ENCODE results near the gene TAF11L7.
"Not testable (repeated sequence)": the region's sequence is repeated elsewhere in the genome, so short reads cannot be mapped to it uniquely, and the experiment has no call there.

Gene TAF11L7

GRCh38 chr5:17585658-17586057, at the start of gene TAF11L7:
Gene TAF11L7 (minus strand): TSS chr5:17585758.
- DNase-seq = not testable (repeated sequence)

GRCh38 chr5:17634160-17634559, 48.6 kb upstream of the TAF11L7 start, which contains the start of gene TAF11L14:
Gene TAF11L14 (plus strand): TSS chr5:17634460.
- DNase-seq = no peak

- not testable (repeated sequence) for DNase-seq
Measured at GRCh38 chr5:17631788-17632187, 46.2 kb upstream of the TAF11L7 start, which contains the start of gene TAF11L13. Gene TAF11L13 (plus strand): TSS chr5:17632088.

- no peak for DNase-seq
Measured at GRCh38 chr5:17625686-17626085, 40.1 kb upstream of the TAF11L7 start.

- DNase-seq = no peak
Measured at GRCh38 chr5:17620627-17621026, 35.1 kb upstream of the TAF11L7 start.

- DNase-seq = no peak
Measured at GRCh38 chr5:17619354-17619753, 33.8 kb upstream of the TAF11L7 start.

GRCh38 chr5:17614872-17615605, 29.5 kb upstream of the TAF11L7 start:
- no peak for DNase-seq

- not testable (repeated sequence) for DNase-seq
Measured at GRCh38 chr5:17610092-17610491, 24.5 kb upstream of the TAF11L7 start, which contains the start of gene TAF11L12. Gene TAF11L12 (plus strand): TSS chr5:17610392.

- not testable (repeated sequence) for DNase-seq
Measured at GRCh38 chr5:17607461-17607860, 21.9 kb upstream of the TAF11L7 start.

GRCh38 chr5:17604951-17605350, 19.4 kb upstream of the TAF11L7 start:
- no peak for DNase-seq

- not testable (repeated sequence) for DNase-seq
Measured at GRCh38 chr5:17603880-17604279, 18.3 kb upstream of the TAF11L7 start, which contains the start of gene TAF11L11. Gene TAF11L11 (plus strand): TSS chr5:17604183.

- not testable (repeated sequence) for DNase-seq
Measured at GRCh38 chr5:17597728-17598127, 12.2 kb upstream of the TAF11L7 start, which contains the start of gene TAF11L10. Gene TAF11L10 (minus strand): TSS chr5:17597828.

GRCh38 chr5:17594255-17594654, 8.7 kb upstream of the TAF11L7 start, which contains the start of gene TAF11L9:
Gene TAF11L9 (minus strand): TSS chr5:17594394.
- DNase-seq = not testable (repeated sequence)

GRCh38 chr5:17590860-17591259, 5.3 kb upstream of the TAF11L7 start, which contains the start of gene TAF11L8:
Gene TAF11L8 (minus strand): TSS chr5:17590960.
- not testable (repeated sequence) for DNase-seq

Measured in KG1 (cell line).